Posterior vena cava (tissue), 2 donors: ENCODE results near the gene CNST. TPM values are rescaled to one million over a fixed set of nuclear protein-coding genes. Genes with fewer than 3 reads are reported as not detected.

Experiments
- DNase-seq: peaks from one replicate; pipeline ENCODE4 v3.0.0-alpha.2; 2020; ENCODE audit warnings: low spot score
- intact Hi-C, 2 donors: fragments of 100-400 bp; cut with DNase I; formaldehyde crosslinking; loops; one replicate each; pipeline versions ENCODE4 v1.14.1 to v1.14.2; 2022 to 2023
- long read RNA-seq, 2 donors: library from polyadenylated mRNA; unstranded; transcript quantifications; one replicate each; pipeline ENCODE4 v2.0.0, GENCODE V29; 2020 to 2021
- total RNA-seq, 2 donors: library from RNA; stranded (reverse); fragmentation: NEBNext Ultra II Directional; extraction: Animal tissue kit (Norgen Biotek cat#: 25700); gene quantifications; one replicate each; pipeline ENCODE4 v1.2.1, GENCODE V29; 2021
- donor health status: DM: yes; HTN: yes; CAD: no.
- donor health status: DM: yes; HTN: yes; CAD: no.

The CNST gene, protein sequence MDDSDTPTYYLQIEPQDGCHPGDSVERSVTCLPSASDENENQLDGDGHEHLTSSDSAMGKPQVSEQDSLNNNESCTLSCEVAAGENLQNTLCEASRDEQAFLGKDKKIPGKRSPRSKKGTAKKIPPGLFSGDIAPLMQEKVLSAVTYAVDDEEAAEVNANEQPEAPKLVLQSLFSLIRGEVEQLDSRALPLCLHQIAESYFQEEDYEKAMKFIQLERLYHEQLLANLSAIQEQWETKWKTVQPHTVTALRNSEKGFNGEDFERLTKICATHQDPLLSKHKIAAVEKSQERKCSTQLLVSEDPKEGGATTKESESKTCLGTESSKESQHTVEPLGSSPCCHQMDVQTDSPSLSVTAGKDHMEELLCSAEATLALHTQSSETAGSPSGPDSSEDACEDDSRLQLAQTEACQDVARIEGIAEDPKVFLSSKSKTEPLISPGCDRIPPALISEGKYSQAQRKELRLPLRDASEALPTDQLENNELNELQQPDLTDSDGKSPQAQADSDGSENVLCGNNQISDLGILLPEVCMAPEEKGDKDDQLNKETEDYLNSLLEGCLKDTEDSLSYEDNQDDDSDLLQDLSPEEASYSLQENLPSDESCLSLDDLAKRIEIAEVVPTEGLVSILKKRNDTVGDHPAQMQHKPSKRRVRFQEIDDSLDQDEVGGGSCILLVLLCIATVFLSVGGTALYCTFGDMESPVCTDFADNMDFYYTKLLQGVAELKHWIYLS
- 10 to 100 TPM; 27.9 to 29.8 TPM for total RNA-seq
- long read RNA-seq, donor 1, partial matches to known transcripts: 5 of 10 reads
- long read RNA-seq, donor 1, other reads (novel, unspliced or antisense): 5 of 10 reads
- long read RNA-seq, donor 2, partial matches to known transcripts: 18 of 19 reads
- long read RNA-seq, donor 2, other reads (novel, unspliced or antisense): 1 of 19 reads

- intact Hi-C loops: loop anchor here in 1 of 2 donors (10.0 kb wide), 1 partner anchor 129 kb away; no protein-coding TSS in a partner anchor
- DNase-seq: peak; percentile 99
These were observed at the start of gene CNST, which contains the start of gene TFB2M for GRCh38 chr1:246566128-246566812. Gene CNST, plus strand, starts transcription at chr1:246566456. Its CDS starts 25,107 bp downstream, at chr1:246591563. Gene TFB2M, minus strand, starts transcription at chr1:246566261. Its CDS starts 123 bp downstream, at chr1:246566138.

DNA sequence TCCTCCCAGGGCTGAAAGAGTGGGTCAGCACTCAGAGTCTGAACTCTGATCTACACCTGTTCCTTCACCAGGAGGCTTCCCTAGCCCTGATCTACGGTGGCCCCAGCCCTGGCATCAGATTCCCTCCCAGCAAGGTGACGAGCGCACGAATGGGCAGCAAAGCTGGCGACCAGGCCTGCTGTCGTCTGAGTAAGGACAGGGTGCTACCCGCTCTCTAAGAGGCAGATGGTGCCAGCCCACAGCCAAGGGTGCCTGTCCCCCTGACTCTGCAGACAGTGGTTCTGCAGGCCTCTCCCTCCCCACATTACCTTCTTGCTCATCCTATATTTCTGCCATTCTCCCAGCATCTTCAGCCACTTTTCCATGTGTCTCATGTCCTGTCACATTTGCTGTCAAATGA is 48.9 kb upstream of the CNST start:
- intact Hi-C loops: no loop called here

GRCh38 chr1:246518456-246519205 is 47.6 kb upstream of the CNST start:
- intact Hi-C loops: no loop called here
- DNase-seq: no peak

More for the DNA sequence above, 48.9 kb upstream of the CNST start:
- no peak for DNase-seq

- intact Hi-C loops: no loop called here
- no peak for DNase-seq
These were observed 46.7 kb upstream of the CNST start for GRCh38 chr1:246519514-246519913.

- intact Hi-C loops: no loop called here
- no peak for DNase-seq
These were observed 39.9 kb upstream of the CNST start for GRCh38 chr1:246526380-246526779.

- intact Hi-C loops: no loop called here
- no peak for DNase-seq
These were observed 39.3 kb upstream of the CNST start for GRCh38 chr1:246526915-246527314.

DNA sequence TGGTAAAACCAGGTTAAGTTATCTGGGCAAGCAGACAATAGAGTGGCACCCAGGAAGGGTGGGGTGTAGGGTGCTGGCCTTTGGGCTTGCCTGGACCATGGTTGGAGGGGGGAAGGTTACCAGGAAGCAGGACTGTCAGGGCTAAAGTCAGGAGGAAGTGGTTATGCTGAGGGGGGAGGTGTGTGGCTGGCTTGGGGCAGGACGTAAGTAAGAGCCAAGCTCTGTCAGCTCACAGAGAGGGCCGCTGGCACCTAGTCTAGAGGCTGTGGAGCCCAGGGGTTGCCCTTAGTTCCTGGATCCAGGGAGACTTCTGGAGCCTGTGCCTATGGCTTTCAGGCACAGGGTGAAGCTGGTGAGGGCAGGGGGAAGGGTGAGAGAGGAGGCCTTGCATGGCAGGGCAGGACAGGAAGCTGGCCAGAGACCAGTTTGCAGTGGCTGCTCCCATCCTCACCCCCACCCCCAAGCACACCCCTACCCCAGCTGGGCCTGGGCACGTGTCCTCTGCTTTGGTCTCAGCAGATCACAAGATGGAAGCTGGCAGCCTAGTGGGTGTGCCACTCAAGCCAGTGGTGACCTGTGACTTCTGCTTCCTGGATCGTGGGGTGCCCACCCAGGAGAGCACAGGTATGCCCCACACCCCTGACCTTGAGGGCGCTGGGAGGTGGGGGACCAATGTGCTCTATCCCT is 38.7 kb upstream of the CNST start:
- intact Hi-C loops: no loop called here

GRCh38 chr1:246528933-246529731 is 37.1 kb upstream of the CNST start:
- intact Hi-C loops: no loop called here
- DNase-seq: peak; percentile 52

More for the DNA sequence above, 38.7 kb upstream of the CNST start:
- peak; percentile 53 for DNase-seq

GRCh38 chr1:246530482-246530881 is 35.8 kb upstream of the CNST start:
- intact Hi-C loops: no loop called here
- no peak for DNase-seq

DNA sequence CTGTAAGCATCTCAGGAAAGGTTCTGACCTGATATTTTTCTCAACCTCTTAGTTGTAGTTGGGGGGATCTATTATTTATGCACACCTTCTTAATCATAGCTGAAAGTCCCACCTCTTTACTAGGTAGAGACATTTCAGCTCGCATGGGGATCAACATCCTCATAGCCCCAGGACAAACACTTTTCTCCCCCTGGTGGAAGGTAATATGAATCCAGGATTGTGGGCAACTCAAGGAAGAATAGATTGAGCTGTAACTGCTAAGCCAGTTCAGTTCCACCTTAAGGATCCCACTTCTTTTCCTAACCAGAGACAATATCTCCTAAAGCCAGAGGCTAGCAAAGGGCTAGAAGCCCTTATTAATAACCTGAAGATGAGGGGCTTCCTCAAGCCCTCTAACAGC is 33.7 kb upstream of the CNST start:
- DNase-seq: no peak
- intact Hi-C loops: no loop called here

- intact Hi-C loops: no loop called here
- DNase-seq: peak; percentile 11
These were observed 32.8 kb upstream of the CNST start for GRCh38 chr1:246533371-246533905.

- intact Hi-C loops: no loop called here
- no peak for DNase-seq
These were observed 32.1 kb upstream of the CNST start for GRCh38 chr1:246534114-246534513.

GRCh38 chr1:246537441-246537840 is 28.8 kb upstream of the CNST start:
- intact Hi-C loops: no loop called here
- no peak for DNase-seq

- DNase-seq: no peak
- intact Hi-C loops: no loop called here
These were observed 28.4 kb upstream of the CNST start for GRCh38 chr1:246537887-246538286.

DNA sequence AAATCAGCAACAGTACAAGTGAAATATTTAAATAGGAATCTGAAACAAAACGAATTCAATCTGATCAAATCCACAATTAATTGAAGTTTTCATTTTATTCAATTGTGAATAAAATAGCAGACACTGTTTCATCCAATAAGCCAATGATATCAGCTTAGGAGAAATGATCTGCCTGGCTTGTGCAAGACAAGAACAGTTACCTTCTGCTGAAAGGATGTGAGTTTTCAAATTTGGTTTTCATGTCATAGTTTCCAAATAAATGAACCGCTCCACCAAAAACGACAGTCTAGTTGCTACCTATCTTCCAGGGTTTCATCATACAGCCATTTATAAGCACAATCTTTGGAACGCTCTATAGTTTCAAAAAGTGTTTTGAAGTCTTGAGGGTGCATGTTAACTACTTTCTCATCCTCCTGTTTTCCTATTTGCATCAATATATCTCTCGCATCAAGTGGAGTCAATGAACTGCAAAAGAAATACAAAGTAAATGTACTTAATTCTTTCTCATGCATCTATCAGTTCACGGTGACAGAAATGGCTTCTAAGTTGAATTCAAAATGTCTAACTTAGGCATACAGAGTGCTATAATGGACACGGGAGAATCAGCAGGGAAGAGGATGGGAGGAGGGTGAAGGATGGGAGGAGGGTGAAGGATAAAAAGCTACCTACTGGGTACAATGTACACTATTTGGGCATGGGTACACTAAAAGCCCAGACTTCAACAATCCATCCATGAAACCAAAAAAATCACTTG is 25.3 kb upstream of the CNST start:
- intact Hi-C loops: no loop called here

DNA sequence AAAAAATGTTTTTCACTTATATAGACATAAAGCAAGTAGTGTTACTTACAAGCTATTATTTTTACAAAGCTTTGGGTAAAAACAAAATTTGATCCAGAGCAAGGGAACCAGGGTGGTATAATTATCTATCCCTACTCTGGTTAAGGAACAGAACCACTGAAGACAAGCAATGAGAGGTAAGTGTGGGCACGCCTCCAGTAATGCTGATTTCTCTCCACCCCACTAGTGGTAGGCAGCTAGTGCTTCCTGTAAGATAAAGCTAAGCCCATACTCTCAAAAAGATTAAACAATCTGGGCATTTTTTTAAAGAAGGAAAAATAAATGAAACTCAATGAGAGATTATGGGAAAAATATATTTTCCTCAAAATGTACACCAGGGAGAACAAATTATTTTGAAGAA is 22.3 kb upstream of the CNST start:
- no peak for DNase-seq
- intact Hi-C loops: no loop called here

More for the DNA sequence above, 25.3 kb upstream of the CNST start:
- no peak for DNase-seq
